ENCODE data around the gene JAG1.

GRCh38 chr20:10640897-10641296 lies 32.9 kb downstream of the JAG1 start:
- TF ChIP-seq, protein P1, sequence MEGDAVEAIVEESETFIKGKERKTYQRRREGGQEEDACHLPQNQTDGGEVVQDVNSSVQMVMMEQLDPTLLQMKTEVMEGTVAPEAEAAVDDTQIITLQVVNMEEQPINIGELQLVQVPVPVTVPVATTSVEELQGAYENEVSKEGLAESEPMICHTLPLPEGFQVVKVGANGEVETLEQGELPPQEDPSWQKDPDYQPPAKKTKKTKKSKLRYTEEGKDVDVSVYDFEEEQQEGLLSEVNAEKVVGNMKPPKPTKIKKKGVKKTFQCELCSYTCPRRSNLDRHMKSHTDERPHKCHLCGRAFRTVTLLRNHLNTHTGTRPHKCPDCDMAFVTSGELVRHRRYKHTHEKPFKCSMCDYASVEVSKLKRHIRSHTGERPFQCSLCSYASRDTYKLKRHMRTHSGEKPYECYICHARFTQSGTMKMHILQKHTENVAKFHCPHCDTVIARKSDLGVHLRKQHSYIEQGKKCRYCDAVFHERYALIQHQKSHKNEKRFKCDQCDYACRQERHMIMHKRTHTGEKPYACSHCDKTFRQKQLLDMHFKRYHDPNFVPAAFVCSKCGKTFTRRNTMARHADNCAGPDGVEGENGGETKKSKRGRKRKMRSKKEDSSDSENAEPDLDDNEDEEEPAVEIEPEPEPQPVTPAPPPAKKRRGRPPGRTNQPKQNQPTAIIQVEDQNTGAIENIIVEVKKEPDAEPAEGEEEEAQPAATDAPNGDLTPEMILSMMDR (IDR thresholded peaks at IDR 0.05), result no peak
- no peak for TF ChIP-seq POLR2A (IDR thresholded peaks at IDR 0.05)

Data from testis (tissue), 2 donors.